ENCODE data around the gene EYA3.

DNA sequence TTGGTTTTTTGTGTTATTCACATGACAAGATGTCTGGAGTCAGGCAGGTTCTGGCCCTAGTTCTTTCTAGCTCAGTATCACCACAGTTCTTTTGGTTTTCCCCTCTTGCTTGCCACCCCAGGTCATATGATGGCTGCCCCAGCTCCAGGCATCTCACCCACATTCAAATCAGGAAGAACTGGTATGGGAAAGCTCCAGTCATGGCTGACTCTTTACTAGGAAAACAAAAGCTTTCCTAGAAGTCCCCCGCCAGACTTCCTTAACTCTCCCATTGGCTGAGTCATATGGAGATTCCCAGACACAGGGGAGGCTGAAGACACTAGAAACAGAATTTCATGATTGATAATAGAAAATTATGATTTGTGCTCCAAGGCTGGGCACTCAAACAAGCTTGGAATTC is 22.1 kb upstream of the EYA3 start:
- TF ChIP-seq POLR2A (IDR thresholded peaks at IDR 0.05; ENCODE audit: control extremely low read depth in 1 of 2, low read depth in 2 of 2, low read length in 2 of 2) (no peak), CEBPB (IDR thresholded peaks at IDR 0.05; ENCODE audit: low read depth, low read length) (no peak), GTF2F1 (IDR thresholded peaks at IDR 0.05; ENCODE audit: borderline replicate concordance, low read depth, low read length) (no peak), BRCA1 (IDR thresholded peaks at IDR 0.05; ENCODE audit: low read depth, low read length) (no peak), SP1 (IDR thresholded peaks at IDR 0.05; ENCODE audit: low read depth, low read length) (no peak), BCL11A (IDR thresholded peaks at IDR 0.05; ENCODE audit: low read depth in 2 of 2, low read length in 2 of 2) (no peak), TAF1 (IDR thresholded peaks at IDR 0.05; ENCODE audit: low read depth, low read length) (no peak), MAFK (IDR thresholded peaks at IDR 0.05; ENCODE audit: low read depth, low read length) (no peak), ASH2L (IDR thresholded peaks at IDR 0.05; ENCODE audit: low read length) (no peak), RFX5 (IDR thresholded peaks at IDR 0.05; ENCODE audit: borderline replicate concordance, low read depth, low read length) (no peak), RXRA (IDR thresholded peaks at IDR 0.05; ENCODE audit: insufficient read depth, low read depth, low read length) (no peak), JUN (IDR thresholded peaks at IDR 0.05; ENCODE audit: low read depth, low read length) (no peak)
- TF ChIP-seq, protein P1, sequence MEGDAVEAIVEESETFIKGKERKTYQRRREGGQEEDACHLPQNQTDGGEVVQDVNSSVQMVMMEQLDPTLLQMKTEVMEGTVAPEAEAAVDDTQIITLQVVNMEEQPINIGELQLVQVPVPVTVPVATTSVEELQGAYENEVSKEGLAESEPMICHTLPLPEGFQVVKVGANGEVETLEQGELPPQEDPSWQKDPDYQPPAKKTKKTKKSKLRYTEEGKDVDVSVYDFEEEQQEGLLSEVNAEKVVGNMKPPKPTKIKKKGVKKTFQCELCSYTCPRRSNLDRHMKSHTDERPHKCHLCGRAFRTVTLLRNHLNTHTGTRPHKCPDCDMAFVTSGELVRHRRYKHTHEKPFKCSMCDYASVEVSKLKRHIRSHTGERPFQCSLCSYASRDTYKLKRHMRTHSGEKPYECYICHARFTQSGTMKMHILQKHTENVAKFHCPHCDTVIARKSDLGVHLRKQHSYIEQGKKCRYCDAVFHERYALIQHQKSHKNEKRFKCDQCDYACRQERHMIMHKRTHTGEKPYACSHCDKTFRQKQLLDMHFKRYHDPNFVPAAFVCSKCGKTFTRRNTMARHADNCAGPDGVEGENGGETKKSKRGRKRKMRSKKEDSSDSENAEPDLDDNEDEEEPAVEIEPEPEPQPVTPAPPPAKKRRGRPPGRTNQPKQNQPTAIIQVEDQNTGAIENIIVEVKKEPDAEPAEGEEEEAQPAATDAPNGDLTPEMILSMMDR (IDR thresholded peaks at IDR 0.05; ENCODE audit: control extremely low read depth in 1 of 3, insufficient read depth in 1 of 3, low read depth in 1 of 3, low read length in 3 of 3) = no peak
- TF ChIP-seq, protein P2, sequence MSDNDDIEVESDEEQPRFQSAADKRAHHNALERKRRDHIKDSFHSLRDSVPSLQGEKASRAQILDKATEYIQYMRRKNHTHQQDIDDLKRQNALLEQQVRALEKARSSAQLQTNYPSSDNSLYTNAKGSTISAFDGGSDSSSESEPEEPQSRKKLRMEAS (IDR thresholded peaks at IDR 0.05) = no peak

All from H1 (cell line).